ENCODE results near the gene PLPP1.

GRCh38 chr5:55445791-55446190, 89.0 kb downstream of the PLPP1 start:
- TF ChIP-seq CTCF (IDR thresholded peaks at IDR 0.05; ENCODE audit: low read length) (no peak), EZH2 (optimal IDR thresholded peaks at IDR 0.05; ENCODE audit: low read depth, low read length) (no peak)
